AML-193 (cell line): Measurements from ENCODE around the gene CDKL5.
A peak's percentile ranks its signal among the peaks of the same experiment; 100 is the strongest.

Experiments
- DNase-seq, 2 experiments: peaks; one replicate each; lab custom pipeline; 2025; lab: John Stamatoyannopoulos, UW

The CDKL5 gene

GRCh38 chrX:18649498-18649951, 224.1 kb downstream of the CDKL5 start:
- DNase-seq = no peak

GRCh38 chrX:18650662-18651061, 225.3 kb downstream of the CDKL5 start:
- DNase-seq = no peak

GRCh38 chrX:18652636-18653035, 227.2 kb downstream of the CDKL5 start:
- no peak for DNase-seq

- DNase-seq = no peak
Measured at GRCh38 chrX:18654875-18655836, 229.7 kb downstream of the CDKL5 start.

- DNase-seq = no peak
Measured at GRCh38 chrX:18661273-18661672, 235.9 kb downstream of the CDKL5 start.

- DNase-seq = no peak
Measured at GRCh38 chrX:18664947-18665346, 239.5 kb downstream of the CDKL5 start.

- no peak for DNase-seq
Measured at GRCh38 chrX:18666614-18667013, 241.2 kb downstream of the CDKL5 start.

- no peak for DNase-seq
Measured at GRCh38 chrX:18668071-18668835, 242.8 kb downstream of the CDKL5 start.

GRCh38 chrX:18672008-18672407, 246.6 kb downstream of the CDKL5 start, which contains the start of gene RS1:
Gene RS1 (minus strand): TSS chrX:18672108. CDS start chrX:18672068, 40 bp downstream.
- DNase-seq = no peak

- DNase-seq = peak in 1 of 2 experiments; percentile 35
Measured at GRCh38 chrX:18674417-18674787, 249.0 kb downstream of the CDKL5 start.

GRCh38 chrX:18674788-18675735, 249.7 kb downstream of the CDKL5 start:
- peak; percentile 22 to 44 for DNase-seq

- DNase-seq = no peak
Measured at GRCh38 chrX:18676050-18676449, 250.6 kb downstream of the CDKL5 start.

GRCh38 chrX:18676470-18676869, 251.1 kb downstream of the CDKL5 start:
- DNase-seq = no peak

- no peak for DNase-seq
Measured at GRCh38 chrX:18677161-18677869, 251.9 kb downstream of the CDKL5 start.

- DNase-seq = no peak
Measured at GRCh38 chrX:18681996-18682395, 256.6 kb downstream of the CDKL5 start.

- no peak for DNase-seq
Measured at GRCh38 chrX:18682979-18683387, 257.6 kb downstream of the CDKL5 start.

GRCh38 chrX:18687856-18688495, 262.6 kb downstream of the CDKL5 start:
- peak; percentile 1 to 3 for DNase-seq

GRCh38 chrX:18691431-18691830, 266.0 kb downstream of the CDKL5 start:
- no peak for DNase-seq

- DNase-seq = no peak
Measured at GRCh38 chrX:18692541-18692940, 267.1 kb downstream of the CDKL5 start.

- no peak for DNase-seq
Measured at GRCh38 chrX:18696653-18697052, 271.2 kb downstream of the CDKL5 start.
